HG02571 (cell line): ENCODE data around the gene COL24A1.
"Not testable (repeated sequence)": the region's sequence is repeated elsewhere in the genome, so short reads cannot be mapped to it uniquely, and the experiment has no call there.

Experiments
- ATAC-seq: cut with Tn5 transposase; IDR thresholded peaks from one replicate; pipeline ENCODE4 v1.9.1; 2021; ENCODE audit warnings: mild to moderate bottlenecking, moderate library complexity; ENCODE audit not compliant: unreplicated experiment

COL24A1 gene

GRCh38 chr1:85900921-85901320 lies 255.7 kb downstream of the COL24A1 start:
- ATAC-seq: no peak

GRCh38 chr1:85898861-85899260 lies 257.7 kb downstream of the COL24A1 start:
- ATAC-seq: no peak

- no peak for ATAC-seq
These were observed 261.9 kb downstream of the COL24A1 start for GRCh38 chr1:85894651-85895050.

GRCh38 chr1:85892366-85892765 lies 264.2 kb downstream of the COL24A1 start:
- ATAC-seq: no peak

- ATAC-seq: no peak
These were observed 266.7 kb downstream of the COL24A1 start for GRCh38 chr1:85889870-85890269.

- no peak for ATAC-seq
These were observed 267.7 kb downstream of the COL24A1 start for GRCh38 chr1:85888921-85889320.

- ATAC-seq: no peak
These were observed 272.1 kb downstream of the COL24A1 start for GRCh38 chr1:85884372-85885035.

GRCh38 chr1:85867189-85867588 lies 289.4 kb downstream of the COL24A1 start:
- no peak for ATAC-seq

GRCh38 chr1:85865213-85865612 lies 291.4 kb downstream of the COL24A1 start:
- ATAC-seq: no peak

- no peak for ATAC-seq
These were observed 291.8 kb downstream of the COL24A1 start for GRCh38 chr1:85864727-85865126.

- ATAC-seq: not testable (repeated sequence)
These were observed 292.9 kb downstream of the COL24A1 start for GRCh38 chr1:85863639-85864038.

GRCh38 chr1:85862456-85862855 lies 294.1 kb downstream of the COL24A1 start:
- ATAC-seq: no peak

GRCh38 chr1:85857991-85858390 lies 298.6 kb downstream of the COL24A1 start:
- no peak for ATAC-seq

GRCh38 chr1:85850238-85850637 lies 306.3 kb downstream of the COL24A1 start:
- ATAC-seq: no peak

GRCh38 chr1:85849660-85850059 lies 306.9 kb downstream of the COL24A1 start:
- no peak for ATAC-seq

GRCh38 chr1:85847356-85847755 lies 309.2 kb downstream of the COL24A1 start:
- ATAC-seq: no peak

GRCh38 chr1:85846706-85847105 lies 309.9 kb downstream of the COL24A1 start:
- no peak for ATAC-seq

- no peak for ATAC-seq
These were observed 317.1 kb downstream of the COL24A1 start for GRCh38 chr1:85839459-85839858.

GRCh38 chr1:85838238-85838637 lies 318.3 kb downstream of the COL24A1 start:
- peak; percentile 84 for ATAC-seq

GRCh38 chr1:85836736-85837135 lies 319.8 kb downstream of the COL24A1 start:
- ATAC-seq: no peak

- not testable (repeated sequence) for ATAC-seq
These were observed 323.4 kb downstream of the COL24A1 start for GRCh38 chr1:85833165-85833564.

- no peak for ATAC-seq
These were observed 325.7 kb downstream of the COL24A1 start for GRCh38 chr1:85830837-85831236.
